IMR-90 (cell line): ENCODE measurements around the gene SLC25A25. TPM values are rescaled to one million over a fixed set of nuclear protein-coding genes. Genes with fewer than 3 reads are reported as not detected.

Experiments
- ATAC-seq: fragments of 200-7000 bp; cut with Tn5 transposase; 2 replicates; pipeline ENCODE4 v1.9.1; 2020; ENCODE audit warnings: low read depth, mild to moderate bottlenecking, moderate library complexity
- BruUV-seq: library from RNA; stranded (reverse); fragments of 400-500 nt; replicated peaks from 2 replicates; lab custom pipeline; 2021; lab: Mats Ljungman, UMichigan
- CTCF ChIA-PET: fragments of 300-600 bp; formaldehyde crosslinking; extraction: SDS; loops from one replicate; lab custom pipeline; 2021; ENCODE audit warnings: antibody characterized with exemption; lab: Yijun Ruan, JAX
- POLR2A ChIA-PET: fragments of 300-600 bp; sonication (Branson Sonifier 250); formaldehyde crosslinking; loops from one replicate; lab custom pipeline; 2022; ENCODE audit warnings: antibody characterized with exemption; ENCODE audit not compliant: unreplicated experiment; lab: Charles Lee
- DNase-seq: peaks from one replicate; pipeline ENCODE4 v3.0.0; 2013
- H2AFZ ChIP-seq: replicated peaks from 2 replicates; pipeline ENCODE3; 2013; ENCODE audit warnings: low read length, mild to moderate bottlenecking; ENCODE audit not compliant: poor library complexity
- H2AK5ac ChIP-seq: 2 replicates; pipeline ENCODE4 v1.6.1; 2013; ENCODE audit warnings: low read depth, low read length, inconsistent platforms
- H2AK9ac ChIP-seq: replicated peaks from 2 replicates; pipeline ENCODE3; 2013; ENCODE audit warnings: mild to moderate bottlenecking, low read depth, low read length, moderate library complexity; ENCODE audit not compliant: poor library complexity
- H2BK120ac ChIP-seq: 2 replicates; pipeline ENCODE4 v1.6.1; 2013; ENCODE audit warnings: low read depth, low read length, inconsistent platforms
- H2BK15ac ChIP-seq: 3 replicates; pipeline ENCODE4 v1.6.1; 2013; ENCODE audit warnings: low read depth, low read length, inconsistent platforms
- H2BK20ac ChIP-seq: 2 replicates; pipeline ENCODE4 v1.6.1; 2013; ENCODE audit warnings: low read depth, mild to moderate bottlenecking, inconsistent platforms, low read length, moderate library complexity
- H2BK5ac ChIP-seq: 2 replicates; pipeline ENCODE4 v1.6.1; 2013; ENCODE audit warnings: mild to moderate bottlenecking, low read depth, low read length, inconsistent platforms; ENCODE audit not compliant: poor library complexity, severe bottlenecking
- H3K14ac ChIP-seq: replicated peaks from 2 replicates; pipeline ENCODE4 v1.6.1; 2013; ENCODE audit warnings: low read depth, low read length, inconsistent platforms
- H3K18ac ChIP-seq: 2 replicates; pipeline ENCODE4 v1.6.1; 2013; ENCODE audit warnings: low read depth, low read length, control low read depth
- H3K23ac ChIP-seq: 2 replicates; pipeline ENCODE4 v1.6.1; 2013; ENCODE audit warnings: low read depth, low read length, inconsistent platforms
- H3K27ac ChIP-seq: 2 replicates; pipeline ENCODE4 v1.5.1; 2013; ENCODE audit warnings: mild to moderate bottlenecking, control low read depth, low read length; ENCODE audit not compliant: insufficient read depth
- H3K27me3 ChIP-seq: 2 replicates; pipeline ENCODE4 v1.6.1; 2013; ENCODE audit warnings: low read length; ENCODE audit not compliant: control insufficient read depth, insufficient read depth
- H3K36me3 ChIP-seq: 2 replicates; pipeline ENCODE4 v1.6.1; 2013; ENCODE audit warnings: low read length, mixed read lengths; ENCODE audit not compliant: control insufficient read depth, insufficient read depth
- H3K4ac ChIP-seq: 2 replicates; pipeline ENCODE4 v1.6.1; 2013; ENCODE audit warnings: low read depth, low read length, inconsistent platforms
- H3K4me1 ChIP-seq: 2 replicates; pipeline ENCODE4 v1.6.1; 2013; ENCODE audit warnings: low read length, mixed read lengths; ENCODE audit not compliant: control insufficient read depth, insufficient read depth
- H3K4me2 ChIP-seq: 2 replicates; pipeline ENCODE4 v1.6.1; 2013; ENCODE audit warnings: low read depth, mild to moderate bottlenecking, control low read depth, low read length, moderate library complexity
- H3K4me3 ChIP-seq: 2 replicates; pipeline ENCODE4 v1.5.1; 2013; ENCODE audit warnings: low read depth, mild to moderate bottlenecking, control low read depth, low read length, moderate library complexity; ENCODE audit not compliant: insufficient read depth
- H3K56ac ChIP-seq: 2 replicates; pipeline ENCODE4 v1.6.1; 2013; ENCODE audit warnings: low read length, inconsistent platforms; ENCODE audit not compliant: insufficient read depth; ENCODE audit errors: extremely low read depth
- H3K79me1 ChIP-seq, 2 experiments: 2 replicates each; pipeline ENCODE4 v1.6.1; 2013; ENCODE audit warnings: low read length in 2 of 2, inconsistent platforms in 1 of 2, low read depth in 1 of 2
- H3K9ac ChIP-seq: 2 replicates; pipeline ENCODE4 v1.6.1; 2013; ENCODE audit warnings: low read depth, low read length, control low read depth
- H3K9me1 ChIP-seq: 2 replicates; pipeline ENCODE4 v1.6.1; 2013; ENCODE audit warnings: low read length, inconsistent platforms; ENCODE audit not compliant: insufficient read depth
- H3K9me3 ChIP-seq: 2 replicates; pipeline ENCODE4 v1.6.1; 2013; ENCODE audit warnings: low read length; ENCODE audit not compliant: control insufficient read depth, insufficient read depth
- H4K20me1 ChIP-seq: 2 replicates; pipeline ENCODE4 v1.6.1; 2013; ENCODE audit warnings: low read length, inconsistent platforms; ENCODE audit not compliant: insufficient read depth
- H4K5ac ChIP-seq: 2 replicates; pipeline ENCODE4 v1.6.1; 2013; ENCODE audit warnings: mild to moderate bottlenecking, low read depth, low read length, control low read depth
- H4K8ac ChIP-seq, 2 experiments: 2 replicates each; pipeline ENCODE4 v1.6.1; 2013; ENCODE audit warnings: low read depth in 2 of 2, low read length in 2 of 2, control low read depth in 1 of 2, inconsistent platforms in 1 of 2
- H4K91ac ChIP-seq: 2 replicates; pipeline ENCODE4 v1.6.1; 2013; ENCODE audit warnings: low read depth, low read length, inconsistent platforms; ENCODE audit not compliant: insufficient read depth
- BHLHE40 ChIP-seq: fragments of 150-350 bp; IDR thresholded peaks from 2 replicates; pipeline ENCODE4 v1.6.1; 2016; ENCODE audit warnings: mild to moderate bottlenecking, low read depth, low read length
- CEBPB ChIP-seq: IDR thresholded peaks from 2 replicates; pipeline ENCODE4 v1.6.1; 2012; ENCODE audit warnings: low read depth, low read length, improper control_type of control experiment
- CHD1 ChIP-seq: IDR thresholded peaks from 2 replicates; pipeline ENCODE4 v1.6.1; 2012; ENCODE audit warnings: low read depth, low read length, improper control_type of control experiment
- ELK1 ChIP-seq: fragments of 150-350 bp; IDR thresholded peaks from 2 replicates; pipeline ENCODE4 v1.6.1; 2016; ENCODE audit warnings: low read depth, mild to moderate bottlenecking, low read length, moderate library complexity, borderline replicate concordance
- FOS ChIP-seq: fragments of 150-350 bp; IDR thresholded peaks from 2 replicates; pipeline ENCODE4 v1.6.1; 2016; ENCODE audit warnings: low read depth, low read length
- MAZ ChIP-seq: IDR thresholded peaks from 2 replicates; pipeline ENCODE4 v1.6.1; 2012; ENCODE audit warnings: low read depth, mild to moderate bottlenecking, low read length, improper control_type of control experiment, moderate library complexity, borderline replicate concordance
- MXI1 ChIP-seq: IDR thresholded peaks from 2 replicates; pipeline ENCODE4 v1.6.1; 2012; ENCODE audit warnings: low read depth, mild to moderate bottlenecking, low read length, moderate library complexity, borderline replicate concordance
- NFE2L2 ChIP-seq: fragments of 150-350 bp; IDR thresholded peaks from 2 replicates; pipeline ENCODE4 v1.6.1; 2016; ENCODE audit warnings: low read depth, mild to moderate bottlenecking, low read length
- RAD21 ChIP-seq: IDR thresholded peaks from 2 replicates; pipeline ENCODE4 v1.6.1; 2012; ENCODE audit warnings: low read length, improper control_type of control experiment
- RCOR1 ChIP-seq: IDR thresholded peaks from 2 replicates; pipeline ENCODE4 v1.6.1; 2012; ENCODE audit warnings: mild to moderate bottlenecking, low read length, improper control_type of control experiment; ENCODE audit not compliant: insufficient replicate concordance
- RFX5 ChIP-seq: IDR thresholded peaks from 2 replicates; pipeline ENCODE4 v1.8.0; 2012; ENCODE audit warnings: low read depth, mild to moderate bottlenecking, low read length, moderate library complexity
- SMC3 ChIP-seq: fragments of 150-350 bp; IDR thresholded peaks from 2 replicates; pipeline ENCODE4 v1.6.1; 2016; ENCODE audit warnings: low read depth, mild to moderate bottlenecking, antibody characterized with exemption, low read length, moderate library complexity
- USF2 ChIP-seq: fragments of 150-350 bp; IDR thresholded peaks from 2 replicates; pipeline ENCODE4 v1.6.1; 2017; ENCODE audit warnings: mild to moderate bottlenecking, antibody characterized with exemption, low read length, low read depth
- WGBS, 2 experiments: methylation state at CpG; one replicate each; pipeline versions ENCODE4 v1.1.5 to v1.1.7; 2013; ENCODE audit warnings: missing lambda C conversion rate in 2 of 2; ENCODE audit not compliant: insufficient read length in 1 of 2; ENCODE audit errors: extremely low coverage in 2 of 2; 5-methylcytosine and 5-hydroxymethylcytosine counted together
- dilution Hi-C: fragments of 300-500 bp; cut with HindIII; formaldehyde crosslinking; loops from one replicate; pipeline ENCODE4 v1.14.3; 2018; ENCODE audit warnings: low sequenced_read_pairs; ENCODE audit not compliant: unreplicated experiment
- in situ Hi-C: fragments of 300-500 bp; cut with MboI; formaldehyde crosslinking; loops from 3 replicates; pipeline ENCODE4 v1.14.3; 2019; ENCODE audit warnings: low sequenced_read_pairs, inconsistent platforms, mixed read lengths
- intact Hi-C: fragments of 100-400 bp; cut with micrococcal nuclease; formaldehyde crosslinking; loops from 2 replicates; pipeline ENCODE4 v1.10.0; 2022
- polyA plus RNA-seq, 3 experiments: library from polyadenylated mRNA; depleted of rRNA; stranded (reverse); fragments of >200 nt; gene quantifications; 2 replicates each; pipeline ENCODE4 v1.2.3, GENCODE V29; 2012; ENCODE audit warnings: low replicate concordance in 1 of 3
- total RNA-seq: library from RNA; depleted of rRNA; stranded (reverse); fragments of >200 nt; gene quantifications from 2 replicates; pipeline ENCODE4 v1.2.3, GENCODE V29; 2012
- TF ChIP-seq, protein P1 (sequence below): conservative IDR thresholded peaks from 2 replicates; pipeline ENCODE4 v1.5.1; 2012; ENCODE audit warnings: mild to moderate bottlenecking, low read depth, low read length, improper control_type of control experiment

SLC25A25 gene
- total and polyA plus RNA-seq, 2 of the 4 experiments (the other 2 are of a cell fraction) = 14.0 to 17.9 TPM

DNA sequence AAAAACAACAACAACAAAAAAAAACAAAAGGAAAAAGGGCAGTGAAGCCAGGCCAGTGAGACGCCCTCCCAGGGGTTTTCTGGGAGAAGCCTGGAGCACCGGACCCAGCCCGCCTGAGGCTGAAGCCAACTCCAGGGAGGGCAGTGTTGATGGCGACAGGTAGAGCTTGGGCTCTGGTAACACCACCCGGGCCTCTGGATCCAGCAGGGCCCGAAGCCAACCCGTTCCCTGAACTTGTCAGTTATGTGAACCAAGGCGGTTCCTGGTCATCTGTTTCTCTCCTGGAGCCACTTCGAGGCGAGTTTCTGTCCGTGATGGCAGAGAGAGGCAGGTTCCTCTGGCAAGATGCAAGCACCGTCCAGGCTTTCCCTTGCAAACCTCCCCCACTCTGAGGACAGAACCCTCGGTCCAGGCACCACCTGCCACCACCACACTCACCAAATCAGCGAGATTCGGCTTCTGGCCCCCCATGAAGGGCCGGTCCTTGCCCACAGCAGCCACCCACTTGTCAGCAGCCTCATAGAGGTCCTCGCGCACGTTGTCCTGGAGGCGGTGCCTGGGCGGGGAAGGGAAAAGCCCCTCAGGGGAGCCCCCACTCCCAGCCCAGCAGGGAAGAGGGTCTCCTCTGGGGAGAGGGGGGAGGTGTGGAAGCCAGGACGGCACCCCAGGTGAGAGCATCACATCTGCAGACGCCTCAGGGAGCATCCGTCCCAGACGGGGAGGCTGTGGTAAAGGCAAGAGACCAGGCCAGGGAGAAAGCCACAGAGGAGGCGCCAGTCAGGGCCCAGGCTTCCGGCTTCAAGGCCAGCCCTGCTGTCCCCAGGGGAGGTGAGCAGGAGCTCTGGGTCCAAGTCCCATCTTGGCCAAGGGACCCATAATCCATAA, 54.1 kb downstream of the SLC25A25 start:
- no peak overlapping the region for H3K4ac ChIP-seq
- peaks cover 8 to 27% of the 10 kb centered on the region in 2 experiments; a peak in 3 of 4 replicates for H3K79me1 ChIP-seq
- ATAC-seq (no peak), DNase-seq (no peak)
- H3K18ac ChIP-seq = no peak overlapping the region
- H4K20me1 ChIP-seq = peaks cover 17% of the 10 kb centered on the region; the same call in 1 of the 2 replicates
- ChIA-PET POLR2A (interaction anchor here (0.5 kb wide), 1 partner anchor 302 kb away, joined by 6 read pairs; no protein-coding TSS in a partner anchor), CTCF (no interaction called here)
- peaks cover 4% of the 10 kb centered on the region for H3K9me1 ChIP-seq
- no TSS peak for BruUV-seq
- peaks cover 6% of the 10 kb centered on the region; the same call in 1 of the 2 replicates for H3K4me1 ChIP-seq
- no peak overlapping the region for H4K8ac ChIP-seq
- H3K27me3 ChIP-seq = no peaks in the 10 kb centered on the region
- H3K36me3 ChIP-seq = peaks cover 24% of the 10 kb centered on the region
- 94% methylated on average over 12 of the region's 27 CpGs; no CpG with 5 or more reads in 1 of the 2 experiments for WGBS, 2 experiments
- no peak overlapping the region for H3K14ac ChIP-seq
- H2BK120ac ChIP-seq = no peak overlapping the region
- in situ Hi-C loops (no loop called here), intact Hi-C loops (no loop called here), dilution Hi-C loops (no loop called here)
- no peak overlapping the region for H4K5ac ChIP-seq
- no peak overlapping the region for H2AFZ ChIP-seq
- H2AK5ac ChIP-seq = no peak overlapping the region
- H2BK20ac ChIP-seq = no peak overlapping the region
- no peaks in the 10 kb centered on the region for H3K9me3 ChIP-seq
- no peak overlapping the region for H3K27ac ChIP-seq
- no peak overlapping the region for H4K91ac ChIP-seq
- no peak overlapping the region for H2AK9ac ChIP-seq
- no peak overlapping the region for H2BK15ac ChIP-seq
- no peak overlapping the region for H2BK5ac ChIP-seq
- no peak overlapping the region for H3K23ac ChIP-seq
- no peak overlapping the region for H3K4me3 ChIP-seq
- H3K56ac ChIP-seq = no peak overlapping the region
- H3K9ac ChIP-seq = no peak overlapping the region
- H3K4me2 ChIP-seq = no peak overlapping the region
- TF ChIP-seq FOS (no peak), SMC3 (no peak), RFX5 (no peak), BHLHE40 (no peak), USF2 (no peak), CEBPB (no peak), RCOR1 (no peak), MAZ (no peak), NFE2L2 (no peak), ELK1 (no peak), CHD1 (no peak), RAD21 (no peak), MXI1 (no peak)
- TF ChIP-seq, protein P1, sequence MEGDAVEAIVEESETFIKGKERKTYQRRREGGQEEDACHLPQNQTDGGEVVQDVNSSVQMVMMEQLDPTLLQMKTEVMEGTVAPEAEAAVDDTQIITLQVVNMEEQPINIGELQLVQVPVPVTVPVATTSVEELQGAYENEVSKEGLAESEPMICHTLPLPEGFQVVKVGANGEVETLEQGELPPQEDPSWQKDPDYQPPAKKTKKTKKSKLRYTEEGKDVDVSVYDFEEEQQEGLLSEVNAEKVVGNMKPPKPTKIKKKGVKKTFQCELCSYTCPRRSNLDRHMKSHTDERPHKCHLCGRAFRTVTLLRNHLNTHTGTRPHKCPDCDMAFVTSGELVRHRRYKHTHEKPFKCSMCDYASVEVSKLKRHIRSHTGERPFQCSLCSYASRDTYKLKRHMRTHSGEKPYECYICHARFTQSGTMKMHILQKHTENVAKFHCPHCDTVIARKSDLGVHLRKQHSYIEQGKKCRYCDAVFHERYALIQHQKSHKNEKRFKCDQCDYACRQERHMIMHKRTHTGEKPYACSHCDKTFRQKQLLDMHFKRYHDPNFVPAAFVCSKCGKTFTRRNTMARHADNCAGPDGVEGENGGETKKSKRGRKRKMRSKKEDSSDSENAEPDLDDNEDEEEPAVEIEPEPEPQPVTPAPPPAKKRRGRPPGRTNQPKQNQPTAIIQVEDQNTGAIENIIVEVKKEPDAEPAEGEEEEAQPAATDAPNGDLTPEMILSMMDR = no peak
